ENCODE measurements around the gene ZNF385A. TPM values are rescaled to one million over a fixed set of nuclear protein-coding genes. Genes with fewer than 3 reads are reported as not detected.

The ZNF385A gene
- total RNA-seq, 3 donors from 2014 or later (not counting 1 experiment from before 2014, with no cell fraction given), result 5.4 to 9.8 (median 8.9) TPM

DNA sequence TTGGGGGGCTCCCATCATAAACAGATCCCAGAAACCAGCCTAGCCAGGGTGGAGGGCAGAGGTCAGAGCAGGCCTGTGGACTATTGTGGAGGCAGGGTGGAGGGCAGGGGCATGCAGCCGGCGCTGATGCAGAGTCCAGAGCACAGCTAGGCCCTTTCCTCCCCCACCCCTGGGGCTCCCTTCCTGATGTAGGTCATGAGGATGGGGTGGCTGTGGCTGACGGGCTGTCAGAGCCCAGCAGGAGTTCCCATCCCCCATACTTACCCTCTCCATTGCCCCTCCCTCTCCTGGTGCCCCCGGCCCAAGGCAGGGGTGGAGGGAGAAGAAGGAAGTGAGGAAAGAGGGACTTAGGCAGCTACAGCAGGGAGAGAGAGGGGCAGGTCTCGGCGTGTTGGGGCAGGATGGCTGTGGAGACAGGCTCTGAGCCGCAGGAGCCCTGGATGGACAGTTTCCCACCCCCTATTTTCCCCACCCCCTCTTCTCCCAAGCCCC is 5.7 kb upstream of the ZNF385A start:
- H3K27ac ChIP-seq (ENCODE audit: low read length), result no peak overlapping the region

DNA sequence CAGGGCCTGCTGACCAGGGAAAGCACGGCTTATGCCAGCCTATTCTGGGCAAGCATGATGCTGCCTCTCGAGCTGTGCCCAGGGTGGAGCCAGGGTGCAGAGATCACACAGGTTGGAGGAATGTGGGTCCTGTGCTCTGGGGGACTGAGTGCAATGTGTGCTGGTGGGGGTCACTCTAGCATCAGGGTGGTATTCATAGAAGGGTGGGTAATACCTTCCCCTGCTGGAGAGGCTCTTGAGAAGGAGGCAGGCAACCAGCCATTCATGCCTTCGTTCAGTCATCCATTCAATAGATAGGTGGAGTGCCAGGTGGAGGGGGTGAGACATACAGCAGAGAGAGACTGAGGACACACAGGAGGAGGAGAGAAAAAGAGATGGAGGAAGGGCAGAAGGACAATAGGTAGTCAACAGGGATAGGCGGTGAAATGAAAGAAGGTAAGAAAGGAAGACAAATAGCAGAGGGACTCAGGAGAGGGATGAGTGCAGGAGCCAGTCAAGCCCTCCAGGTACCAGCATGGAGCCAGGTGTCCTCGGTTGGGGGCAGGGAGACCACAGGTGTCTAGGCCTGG is 5.2 kb upstream of the ZNF385A start:
- Mint-ChIP-seq H3K4me3 (peak overlapping the region; percentile 32), H3K27me3 (ENCODE audit: low read depth in 2 of 2) (no peaks in the 10 kb centered on the region), H3K27ac (peak overlapping the region in 1 of 2 donors; percentile 17), H3K4me1 (peaks cover 22 to 35% of the 10 kb centered on the region in 2 donors), H3K9me3 (no peaks in the 10 kb centered on the region), H3K36me3 (no peaks in the 10 kb centered on the region)
- peaks cover 11% of the 10 kb centered on the region for H3K36me3 ChIP-seq (ENCODE audit: control insufficient read depth, insufficient read depth, low read length)
- WGBS (ENCODE audit: insufficient coverage), result 92% methylated on average over 5 of the region's 5 CpGs
- H3K27ac ChIP-seq (ENCODE audit: low read length), result no peak overlapping the region
- H3K27me3 ChIP-seq (ENCODE audit: control insufficient read depth, insufficient read depth, low read length), result no peaks in the 10 kb centered on the region
- peaks cover 57% of the 10 kb centered on the region for H3K4me1 ChIP-seq (ENCODE audit: control insufficient read depth, insufficient read depth, low read length)
- ATAC-seq, result no peak
- H3K9me3 ChIP-seq (ENCODE audit: control insufficient read depth, insufficient read depth, low read length), result no peaks in the 10 kb centered on the region
- no peak for DNase-seq
- H3K4me3 ChIP-seq (ENCODE audit: low read length), result no peak overlapping the region
- intact Hi-C loops (cut with micrococcal nuclease), result no loop called here
- TF ChIP-seq, protein P1, sequence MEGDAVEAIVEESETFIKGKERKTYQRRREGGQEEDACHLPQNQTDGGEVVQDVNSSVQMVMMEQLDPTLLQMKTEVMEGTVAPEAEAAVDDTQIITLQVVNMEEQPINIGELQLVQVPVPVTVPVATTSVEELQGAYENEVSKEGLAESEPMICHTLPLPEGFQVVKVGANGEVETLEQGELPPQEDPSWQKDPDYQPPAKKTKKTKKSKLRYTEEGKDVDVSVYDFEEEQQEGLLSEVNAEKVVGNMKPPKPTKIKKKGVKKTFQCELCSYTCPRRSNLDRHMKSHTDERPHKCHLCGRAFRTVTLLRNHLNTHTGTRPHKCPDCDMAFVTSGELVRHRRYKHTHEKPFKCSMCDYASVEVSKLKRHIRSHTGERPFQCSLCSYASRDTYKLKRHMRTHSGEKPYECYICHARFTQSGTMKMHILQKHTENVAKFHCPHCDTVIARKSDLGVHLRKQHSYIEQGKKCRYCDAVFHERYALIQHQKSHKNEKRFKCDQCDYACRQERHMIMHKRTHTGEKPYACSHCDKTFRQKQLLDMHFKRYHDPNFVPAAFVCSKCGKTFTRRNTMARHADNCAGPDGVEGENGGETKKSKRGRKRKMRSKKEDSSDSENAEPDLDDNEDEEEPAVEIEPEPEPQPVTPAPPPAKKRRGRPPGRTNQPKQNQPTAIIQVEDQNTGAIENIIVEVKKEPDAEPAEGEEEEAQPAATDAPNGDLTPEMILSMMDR (IDR thresholded peaks at IDR 0.05), result no peak

More for the DNA sequence above, 5.7 kb upstream of the ZNF385A start:
- TF ChIP-seq, protein P1 (IDR thresholded peaks at IDR 0.05), result no peak
- Mint-ChIP-seq H3K4me3 (peak overlapping the region; percentile 65), H3K9me3 (no peaks in the 10 kb centered on the region), H3K4me1 (peaks cover 22 to 39% of the 10 kb centered on the region in 2 donors), H3K36me3 (no peaks in the 10 kb centered on the region), H3K27ac (peak overlapping the region in 1 of 2 donors; percentile 17), H3K27me3 (ENCODE audit: low read depth in 2 of 2) (no peaks in the 10 kb centered on the region)
- H3K4me3 ChIP-seq (ENCODE audit: low read length), result no peak overlapping the region
- H3K9me3 ChIP-seq (ENCODE audit: control insufficient read depth, insufficient read depth, low read length), result no peaks in the 10 kb centered on the region
- H3K36me3 ChIP-seq (ENCODE audit: control insufficient read depth, insufficient read depth, low read length), result peaks cover 16% of the 10 kb centered on the region
- no peaks in the 10 kb centered on the region for H3K27me3 ChIP-seq (ENCODE audit: control insufficient read depth, insufficient read depth, low read length)
- intact Hi-C loops (cut with micrococcal nuclease), result no loop called here
- DNase-seq, result no peak
- H3K4me1 ChIP-seq (ENCODE audit: control insufficient read depth, insufficient read depth, low read length), result peaks cover 54% of the 10 kb centered on the region
- WGBS (ENCODE audit: insufficient coverage), result 44% methylated on average over 3 of the region's 7 CpGs
- ATAC-seq, result no peak

DNA sequence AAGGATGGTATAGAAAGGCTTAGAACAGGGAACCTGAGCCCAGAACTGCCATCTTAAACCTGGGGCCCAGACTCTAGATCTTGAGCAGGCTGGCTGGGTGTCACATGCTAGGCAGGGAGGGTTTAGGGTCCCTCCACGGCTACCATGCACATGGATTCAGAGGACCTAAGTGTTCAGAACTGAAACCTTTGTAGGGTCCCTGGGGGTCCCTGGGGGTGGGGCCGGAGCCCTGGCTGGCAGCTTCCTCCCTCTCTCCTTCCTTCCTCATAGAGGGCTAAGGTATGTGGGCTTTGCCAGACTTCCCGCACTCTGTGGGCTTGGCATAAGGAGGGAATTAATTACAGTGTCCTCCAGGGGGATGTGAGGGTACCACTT is 4.6 kb upstream of the ZNF385A start:
- Mint-ChIP-seq H3K27ac (no peak overlapping the region), H3K9me3 (no peaks in the 10 kb centered on the region), H3K4me3 (no peak overlapping the region), H3K4me1 (peaks cover 17 to 29% of the 10 kb centered on the region in 2 donors), H3K36me3 (no peaks in the 10 kb centered on the region), H3K27me3 (ENCODE audit: low read depth in 2 of 2) (no peaks in the 10 kb centered on the region)
- TF ChIP-seq, protein P1 (IDR thresholded peaks at IDR 0.05), result no peak
- intact Hi-C loops (cut with micrococcal nuclease), result no loop called here
- ATAC-seq (no peak), DNase-seq (no peak)
- Histone ChIP-seq H3K4me1 (ENCODE audit: control insufficient read depth, insufficient read depth, low read length) (peaks cover 57% of the 10 kb centered on the region), H3K36me3 (ENCODE audit: control insufficient read depth, insufficient read depth, low read length) (peaks cover 5% of the 10 kb centered on the region), H3K4me3 (ENCODE audit: low read length) (no peak overlapping the region), H3K27ac (ENCODE audit: low read length) (no peak overlapping the region), H3K27me3 (ENCODE audit: control insufficient read depth, insufficient read depth, low read length) (no peaks in the 10 kb centered on the region), H3K9me3 (ENCODE audit: control insufficient read depth, insufficient read depth, low read length) (no peaks in the 10 kb centered on the region)
- WGBS (ENCODE audit: insufficient coverage), result 85% methylated on average over 2 of the region's 3 CpGs

All from natural killer cell (primary cell).